K562 treated with DMSO at 1 percent for 48 hours (cell line): ENCODE results near the gene KCNG4. TPM values are rescaled to one million over a fixed set of nuclear protein-coding genes. Genes with fewer than 3 reads are reported as not detected.

Experiments
- total RNA-seq: library from RNA; unstranded; fragments of 300-600 nt; gene quantifications from 2 replicates; pipeline ENCODE4 v1.2.3, GENCODE V29; 2022; ENCODE audit warnings: low replicate concordance; ENCODE audit errors: extremely low read depth

Gene KCNG4
- total RNA-seq, result not detected in 2 replicates

GRCh38 chr16:84239909-84240308, at the start of gene KCNG4:
KCNG4 (minus strand) TSS chr16:84240012; CDS start chr16:84237485, 2,527 bp downstream.

GRCh38 chr16:84190731-84191388, 49.0 kb downstream of the KCNG4 start, which contains the start of gene ADAD2:
ADAD2 (plus strand) TSS chr16:84191157; CDS start chr16:84191231, 74 bp downstream.

GRCh38 chr16:84186685-84187437, 53.0 kb downstream of the KCNG4 start, which contains the start of gene TAF1C:
TAF1C (minus strand) TSS chr16:84187057; CDS start chr16:84184988, 2,069 bp downstream.

Other genes with a start within 250 kb of the KCNG4 start
- gene SLC38A8, start 197.2 kb downstream of the KCNG4 start, total RNA-seq, result not detected in 2 replicates
- not detected in 2 replicates for gene MBTPS1, start 123.1 kb downstream of the KCNG4 start, total RNA-seq
- not detected in 2 replicates for gene HSDL1, start 94.8 kb downstream of the KCNG4 start, total RNA-seq
- not detected in 2 replicates for gene DNAAF1, start 94.7 kb downstream of the KCNG4 start, total RNA-seq
- gene TAF1C, start 53.0 kb downstream of the KCNG4 start, total RNA-seq, result not detected in 2 replicates
- not detected in 2 replicates for gene ADAD2, start 48.9 kb downstream of the KCNG4 start, total RNA-seq
- gene WFDC1, start 54.9 kb upstream of the KCNG4 start, total RNA-seq, result not detected in 2 replicates
- gene ATP2C2, start 128.5 kb upstream of the KCNG4 start, total RNA-seq, result not detected in 2 replicates